Measurements from ENCODE around the gene NINL. TPM values are rescaled to one million over a fixed set of nuclear protein-coding genes. Genes with fewer than 3 reads are reported as not detected.
A peak's percentile ranks its signal among the peaks of the same experiment; 100 is the strongest.
"Not testable (repeated sequence)": the region's sequence is repeated elsewhere in the genome, so short reads cannot be mapped to it uniquely, and the experiment has no call there.

Gene NINL
- total and polyA plus RNA-seq, 5 donors: 3.4 to 7.6 (median 6.1) TPM

DNA sequence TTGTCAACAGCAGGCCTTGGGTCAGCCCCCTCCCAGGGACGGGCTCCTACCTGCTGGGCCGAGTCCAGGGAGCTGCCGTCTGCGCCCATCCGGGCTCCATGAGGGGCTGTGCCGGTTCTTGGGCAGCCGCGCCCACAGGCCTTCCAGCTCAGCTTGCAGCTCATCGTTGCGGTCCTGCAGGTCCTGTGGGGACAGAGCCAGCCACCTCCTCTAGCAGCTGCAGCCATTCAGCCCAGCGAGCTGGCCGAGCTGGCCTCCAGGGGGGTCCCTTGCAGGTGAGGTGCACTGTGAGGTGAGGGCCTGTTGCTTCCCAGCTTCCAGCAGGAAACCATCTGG, 103.4 kb downstream of the NINL start:
- Histone ChIP-seq H3K4me1 (ENCODE audit: control insufficient read depth, insufficient read depth, low read length) (no peaks in the 10 kb centered on the region), H3K27me3 (ENCODE audit: control insufficient read depth, insufficient read depth) (no peaks in the 10 kb centered on the region), H3K27ac (ENCODE audit: low read length) (no peak overlapping the region), H3K9me3 (ENCODE audit: control insufficient read depth, low read length) (no peaks in the 10 kb centered on the region), H3K4me3 (ENCODE audit: low read length) (no peak overlapping the region)
- WGBS: 93% methylated on average over 12 of the region's 12 CpGs
- intact Hi-C loops (cut with DNase I): no loop called here
- DNase-seq (peak in 1 of 3 donors; percentile 33), ATAC-seq (no peak)

DNA sequence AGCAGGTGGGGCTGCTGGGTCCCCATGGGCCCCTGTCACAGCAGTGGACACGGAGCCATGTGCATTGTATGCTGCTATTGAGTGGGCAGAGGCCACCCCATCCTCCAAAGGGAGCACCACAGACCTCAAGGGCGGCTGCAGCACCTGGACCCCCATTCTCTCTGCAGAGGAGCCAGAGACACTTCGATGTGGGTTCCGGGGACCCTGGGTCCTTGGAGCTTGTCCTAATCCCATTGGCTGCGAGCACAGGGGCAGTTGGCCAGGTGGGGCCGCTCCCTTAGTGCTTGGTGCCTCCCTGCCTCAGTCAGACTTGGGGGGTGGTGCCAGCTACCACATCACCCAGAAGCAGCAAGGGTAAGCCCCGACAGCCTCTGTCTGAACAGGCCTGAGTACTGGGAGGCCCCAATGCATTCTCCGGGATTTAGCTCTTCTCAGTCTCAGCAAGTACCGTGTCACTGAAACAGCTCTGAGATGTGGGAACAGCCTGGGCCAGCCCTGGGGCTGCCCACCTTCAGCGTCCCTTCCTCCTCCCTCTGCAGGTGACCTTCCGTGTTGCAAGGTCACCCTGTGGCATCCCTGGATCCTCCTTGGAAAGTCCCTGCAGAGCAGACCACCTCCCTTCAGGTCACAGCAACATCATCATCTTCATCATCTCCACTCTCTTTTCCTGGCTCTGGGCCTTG, 104.0 kb downstream of the NINL start:
- intact Hi-C loops (cut with DNase I): no loop called here
- DNase-seq: peak in 1 of 3 donors; percentile 31

DNA sequence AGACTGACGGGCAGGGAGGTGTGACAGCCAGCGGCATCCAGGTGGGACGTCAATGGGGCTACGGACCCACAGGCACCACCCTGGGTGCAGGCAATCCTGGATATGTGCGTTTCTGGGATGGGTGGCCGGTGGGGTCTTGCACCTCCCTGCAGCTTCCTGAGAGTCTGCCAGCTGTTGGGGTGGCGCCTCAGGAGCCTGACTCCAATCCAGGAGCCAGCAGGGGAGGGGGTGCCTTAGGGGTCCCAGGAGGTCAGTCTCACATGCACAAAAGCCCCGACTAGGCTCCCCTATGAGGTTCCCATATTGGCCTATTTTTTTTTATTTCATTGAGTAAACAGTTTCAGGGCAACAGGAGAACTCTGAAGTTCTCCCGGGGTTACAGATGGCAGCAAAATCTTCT, 104.5 kb downstream of the NINL start:
- no peaks in the 10 kb centered on the region for H3K4me1 ChIP-seq (ENCODE audit: control insufficient read depth, insufficient read depth, low read length)
- intact Hi-C loops (cut with DNase I): no loop called here
- no peak for ATAC-seq
- DNase-seq: peak in 1 of 3 donors; percentile 21
- no peaks in the 10 kb centered on the region for H3K9me3 ChIP-seq (ENCODE audit: control insufficient read depth, low read length)
- H3K4me3 ChIP-seq (ENCODE audit: low read length): no peak overlapping the region
- no peak overlapping the region for H3K27ac ChIP-seq (ENCODE audit: low read length)
- WGBS: 81% methylated on average over 9 of the region's 9 CpGs
- no peaks in the 10 kb centered on the region for H3K27me3 ChIP-seq (ENCODE audit: control insufficient read depth, insufficient read depth)

More for the DNA sequence above, 104.0 kb downstream of the NINL start:
- Histone ChIP-seq H3K27me3 (ENCODE audit: control insufficient read depth, insufficient read depth) (no peaks in the 10 kb centered on the region), H3K4me3 (ENCODE audit: low read length) (no peak overlapping the region), H3K4me1 (ENCODE audit: control insufficient read depth, insufficient read depth, low read length) (no peaks in the 10 kb centered on the region), H3K27ac (ENCODE audit: low read length) (no peak overlapping the region), H3K9me3 (ENCODE audit: control insufficient read depth, low read length) (no peaks in the 10 kb centered on the region)
- whole genome bisulfite sequencing: 93% methylated on average over 11 of the region's 11 CpGs
- no peak for ATAC-seq

DNA sequence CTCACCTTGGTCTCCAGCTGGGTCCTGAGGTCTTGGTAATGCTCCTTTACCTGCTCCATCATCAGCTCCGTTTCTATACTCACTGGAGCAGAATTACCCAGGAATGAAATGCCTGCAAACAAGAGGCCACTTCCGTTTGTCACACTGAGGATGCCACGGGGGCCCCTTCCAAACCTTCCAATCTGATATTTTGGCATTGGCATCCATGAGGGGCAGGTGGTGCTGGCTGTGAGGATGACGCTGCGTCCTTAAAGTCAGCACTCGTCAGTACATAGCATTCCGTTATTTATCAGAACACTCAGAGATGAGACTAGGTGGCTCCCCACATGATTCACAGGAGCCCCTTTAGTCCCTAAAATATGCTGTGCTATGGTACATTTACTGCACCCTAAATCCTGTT, 105.2 kb downstream of the NINL start:
- peak in 1 of 2 donors; percentile 6 for ATAC-seq
- WGBS: 73% methylated on average over 7 of the region's 7 CpGs
- H3K9me3 ChIP-seq (ENCODE audit: control insufficient read depth, low read length): no peaks in the 10 kb centered on the region
- H3K4me3 ChIP-seq (ENCODE audit: low read length): no peak overlapping the region
- peak in 1 of 3 donors; percentile 1 for DNase-seq
- intact Hi-C loops (cut with DNase I): no loop called here
- H3K4me1 ChIP-seq (ENCODE audit: control insufficient read depth, insufficient read depth, low read length): no peaks in the 10 kb centered on the region
- H3K27me3 ChIP-seq (ENCODE audit: control insufficient read depth, insufficient read depth): no peaks in the 10 kb centered on the region
- H3K27ac ChIP-seq (ENCODE audit: low read length): no peak overlapping the region

DNA sequence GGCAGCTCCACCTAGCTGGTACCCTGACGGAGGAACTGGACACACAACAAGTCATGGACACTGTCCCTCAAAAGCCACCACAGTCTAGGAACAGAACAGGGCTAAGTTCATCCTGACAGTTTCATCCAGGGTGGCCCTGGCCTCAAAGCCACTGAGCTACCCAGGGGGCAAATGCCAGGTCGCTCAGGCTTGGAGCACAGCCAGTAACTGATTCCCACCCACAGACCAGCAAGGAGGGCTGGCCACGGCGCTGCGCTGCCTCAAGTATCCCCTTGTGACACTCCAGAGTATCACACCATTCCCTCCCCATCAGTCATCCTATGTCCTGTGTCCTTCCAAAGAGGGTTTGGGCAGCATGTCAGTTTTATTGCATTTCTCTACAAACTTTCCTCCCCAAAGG, 105.7 kb downstream of the NINL start:
- H3K4me3 ChIP-seq (ENCODE audit: low read length): no peak overlapping the region
- no peak overlapping the region for H3K27ac ChIP-seq (ENCODE audit: low read length)
- H3K27me3 ChIP-seq (ENCODE audit: control insufficient read depth, insufficient read depth): no peaks in the 10 kb centered on the region
- peak in 2 of 3 donors; percentile 12 to 24 for DNase-seq
- no peaks in the 10 kb centered on the region for H3K4me1 ChIP-seq (ENCODE audit: control insufficient read depth, insufficient read depth, low read length)
- H3K9me3 ChIP-seq (ENCODE audit: control insufficient read depth, low read length): no peaks in the 10 kb centered on the region
- intact Hi-C loops (cut with DNase I): no loop called here
- no peak for ATAC-seq
- WGBS: 85% methylated on average over 5 of the region's 5 CpGs

DNA sequence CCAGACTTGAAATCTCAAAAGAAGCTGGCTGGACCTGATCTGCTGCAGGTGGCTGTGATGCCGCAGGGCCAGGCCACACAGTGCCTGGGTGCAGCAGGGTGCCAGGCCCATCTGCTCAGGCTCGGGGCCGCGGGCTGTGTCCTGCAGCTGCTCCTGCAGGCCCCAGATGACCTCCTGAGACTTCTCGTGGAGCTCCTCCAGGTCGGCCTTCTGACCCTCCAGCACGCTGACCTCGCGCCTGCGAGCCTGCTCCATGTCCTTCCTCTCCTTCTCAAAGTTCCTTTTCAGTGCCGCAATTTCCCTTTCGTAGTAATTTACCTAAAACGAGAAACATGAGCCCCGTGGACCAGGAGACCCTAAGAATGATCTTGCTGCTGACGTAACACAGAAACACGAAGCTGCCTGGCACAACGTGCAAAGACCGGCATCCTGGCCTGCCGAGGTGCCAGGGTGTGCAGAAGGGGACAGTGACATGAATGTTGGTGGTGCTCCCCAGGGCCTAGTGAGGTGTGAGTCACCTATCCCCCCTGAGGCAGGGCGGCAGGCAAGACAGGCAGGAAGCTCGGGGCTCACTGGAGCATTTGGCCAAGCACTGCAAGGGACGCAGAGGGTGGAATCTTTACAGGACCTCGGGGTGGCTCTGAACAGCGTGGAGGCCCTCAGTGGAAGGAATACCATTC, 106.3 kb downstream of the NINL start:
- intact Hi-C loops (cut with DNase I): no loop called here
- H3K9me3 ChIP-seq (ENCODE audit: control insufficient read depth, low read length): no peaks in the 10 kb centered on the region
- ATAC-seq: no peak
- no peak overlapping the region for H3K4me3 ChIP-seq (ENCODE audit: low read length)
- no peak overlapping the region for H3K27ac ChIP-seq (ENCODE audit: low read length)
- H3K4me1 ChIP-seq (ENCODE audit: control insufficient read depth, insufficient read depth, low read length): no peaks in the 10 kb centered on the region
- DNase-seq: peak in 2 of 3 donors; percentile 28 to 33
- 91% methylated on average over 24 of the region's 24 CpGs for WGBS
- no peaks in the 10 kb centered on the region for H3K27me3 ChIP-seq (ENCODE audit: control insufficient read depth, insufficient read depth)

DNA sequence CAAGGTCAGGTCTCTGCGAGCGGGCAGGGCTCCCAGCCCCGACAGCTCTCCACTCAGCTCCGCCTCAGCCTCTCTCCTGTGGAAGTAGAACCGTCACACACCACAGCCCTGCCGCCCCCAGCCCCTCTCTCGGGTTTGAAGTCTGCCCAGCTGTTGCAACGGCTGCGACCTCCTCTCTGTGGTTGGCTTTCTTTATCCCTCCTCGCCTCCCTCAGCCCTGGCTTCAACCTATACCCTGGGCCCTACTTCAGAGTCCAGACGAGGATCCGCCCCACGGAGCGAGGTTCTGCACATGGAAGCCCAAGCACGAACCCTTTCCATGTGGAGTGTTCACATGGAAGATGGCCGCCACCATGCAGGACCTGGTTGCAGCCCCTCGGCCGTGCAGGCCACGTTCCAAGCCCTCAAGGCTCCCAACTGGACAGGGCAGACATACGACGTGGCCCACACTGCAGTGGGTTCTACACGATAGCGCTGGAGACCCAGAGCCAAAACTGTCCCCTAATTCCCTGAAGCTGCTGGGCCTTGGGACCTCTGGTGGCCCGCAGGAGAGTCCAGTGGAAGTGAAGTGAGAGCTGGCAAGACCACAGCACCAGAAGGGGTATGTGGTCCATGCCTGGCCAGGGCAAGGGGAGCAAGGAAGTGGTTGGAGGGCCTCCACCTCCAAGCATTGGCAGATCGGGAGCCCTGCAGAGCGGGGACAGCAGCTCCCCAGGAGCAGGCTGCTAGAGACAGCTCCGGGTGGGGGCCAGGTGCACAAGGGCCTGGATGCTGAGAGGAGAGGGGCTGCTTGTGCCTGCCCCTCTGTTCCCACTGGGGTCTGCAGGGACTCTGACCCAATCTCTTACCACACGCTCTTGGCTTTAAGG, 108.1 kb downstream of the NINL start:
- Histone ChIP-seq H3K27me3 (ENCODE audit: control insufficient read depth, insufficient read depth) (no peaks in the 10 kb centered on the region), H3K4me3 (ENCODE audit: low read length) (no peak overlapping the region), H3K9me3 (ENCODE audit: control insufficient read depth, low read length) (no peaks in the 10 kb centered on the region), H3K4me1 (ENCODE audit: control insufficient read depth, insufficient read depth, low read length) (no peaks in the 10 kb centered on the region), H3K27ac (ENCODE audit: low read length) (no peak overlapping the region)
- DNase-seq (peak in 2 of 3 donors; percentile 29 to 36), ATAC-seq (no peak)
- 94% methylated on average over 28 of the region's 28 CpGs for WGBS
- intact Hi-C loops (cut with DNase I): no loop called here

DNA sequence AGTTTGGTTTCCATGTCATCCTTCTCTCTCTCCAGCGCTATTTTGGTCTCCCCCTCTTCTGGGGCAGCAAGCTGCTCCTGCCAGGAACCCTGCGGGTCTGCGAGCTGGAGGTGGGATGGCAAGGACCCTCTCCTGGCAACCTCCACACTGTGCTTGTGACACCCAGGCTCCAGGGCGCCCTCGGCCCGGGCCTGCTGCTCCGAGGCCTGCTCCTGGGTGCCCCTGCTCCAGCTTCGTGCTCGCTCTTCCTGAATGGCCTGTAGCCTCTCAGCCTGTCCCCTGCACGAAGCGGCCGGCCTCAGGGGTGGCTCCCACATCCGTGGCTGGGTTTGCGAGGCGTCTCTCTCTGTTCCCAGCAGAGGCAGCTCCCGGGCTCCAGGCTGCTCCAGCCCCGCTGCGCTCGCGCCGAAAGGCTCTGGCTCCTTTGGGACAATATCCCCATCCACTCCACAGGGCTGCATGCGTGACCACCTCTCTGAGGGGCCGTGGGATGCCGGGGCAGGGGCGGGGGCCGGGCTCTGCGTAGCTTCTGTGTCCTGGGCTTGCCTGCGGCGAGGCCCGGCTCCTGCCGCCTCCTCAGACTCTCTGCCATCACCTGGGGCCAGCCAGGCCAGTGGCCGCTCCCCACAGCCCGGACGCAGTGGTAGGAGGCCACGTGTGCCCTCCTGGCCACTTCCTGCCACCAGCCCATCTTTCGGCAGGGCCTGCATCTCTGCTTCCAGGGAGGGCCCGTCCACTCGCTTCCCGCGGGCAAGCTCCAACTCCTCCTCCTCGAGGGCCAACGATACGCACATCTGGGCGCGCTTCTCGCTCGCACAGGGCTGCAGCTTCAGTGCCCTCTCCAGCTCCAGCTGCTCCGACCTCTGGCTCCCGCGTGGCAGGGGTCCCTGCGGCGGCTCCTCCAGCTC, 109.0 kb downstream of the NINL start:
- no peaks in the 10 kb centered on the region for H3K4me1 ChIP-seq (ENCODE audit: control insufficient read depth, insufficient read depth, low read length)
- ATAC-seq (peak in 1 of 2 donors; percentile 19), DNase-seq (peak in 1 of 3 donors; percentile 44)
- H3K27me3 ChIP-seq (ENCODE audit: control insufficient read depth, insufficient read depth): no peaks in the 10 kb centered on the region
- H3K9me3 ChIP-seq (ENCODE audit: control insufficient read depth, low read length): no peaks in the 10 kb centered on the region
- 94% methylated on average over 52 of the region's 52 CpGs for WGBS
- H3K27ac ChIP-seq (ENCODE audit: low read length): no peak overlapping the region
- intact Hi-C loops (cut with DNase I): no loop called here
- H3K4me3 ChIP-seq (ENCODE audit: low read length): no peak overlapping the region

DNA sequence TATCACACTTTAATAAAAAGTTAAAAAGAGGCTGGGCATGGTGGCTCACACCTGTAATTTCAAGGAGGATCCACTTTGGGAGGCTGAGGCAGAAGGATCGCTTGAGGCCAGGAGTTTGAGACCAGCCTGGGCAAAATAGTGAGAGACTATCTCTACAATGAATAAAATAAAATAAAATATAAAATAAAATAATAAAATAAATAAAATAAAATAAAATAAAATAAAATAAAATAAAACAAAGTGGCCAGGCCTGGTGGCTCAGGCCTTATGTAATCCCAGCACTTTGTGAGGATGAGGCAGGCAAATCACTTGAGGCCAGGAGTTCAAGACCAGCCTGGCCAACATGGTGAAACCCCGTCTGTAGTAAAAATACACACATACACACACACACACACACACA, 112.0 kb downstream of the NINL start:
- intact Hi-C loops (cut with DNase I); H3K4me1 ChIP-seq (ENCODE audit: control insufficient read depth, insufficient read depth, low read length); ATAC-seq; H3K4me3 ChIP-seq (ENCODE audit: low read length); H3K27ac ChIP-seq (ENCODE audit: low read length); H3K9me3 ChIP-seq (ENCODE audit: control insufficient read depth, low read length); DNase-seq; H3K27me3 ChIP-seq (ENCODE audit: control insufficient read depth, insufficient read depth): not testable (repeated sequence)
- 100% methylated on average over 2 of the region's 2 CpGs for WGBS

DNA sequence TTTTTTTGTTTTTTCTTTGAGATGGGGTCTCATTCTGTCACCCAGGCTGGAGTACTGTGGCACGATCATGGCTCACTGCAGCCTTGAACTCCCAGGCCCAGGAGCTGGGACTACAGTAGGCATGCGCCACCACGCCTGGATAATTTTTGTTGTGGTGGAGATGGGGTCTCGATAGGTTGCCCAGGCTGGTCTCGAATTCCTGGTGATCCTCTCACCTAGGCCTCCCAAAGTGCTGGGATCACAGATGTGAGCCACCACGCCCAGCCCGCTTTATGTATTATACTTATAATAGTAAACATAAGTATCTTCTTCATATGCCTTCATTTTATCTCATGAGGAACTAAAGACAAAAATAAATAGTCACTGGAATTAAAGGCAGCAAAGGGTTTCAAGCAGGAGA, 114.3 kb downstream of the NINL start:
- no peak for DNase-seq
- 95% methylated on average over 7 of the region's 7 CpGs for WGBS

More for the DNA sequence above, 114.3 kb downstream of the NINL start:
- Histone ChIP-seq H3K4me3 (ENCODE audit: low read length) (no peak overlapping the region), H3K27ac (ENCODE audit: low read length) (no peak overlapping the region), H3K4me1 (ENCODE audit: control insufficient read depth, insufficient read depth, low read length) (no peaks in the 10 kb centered on the region), H3K27me3 (ENCODE audit: control insufficient read depth, insufficient read depth) (no peaks in the 10 kb centered on the region), H3K9me3 (ENCODE audit: control insufficient read depth, low read length) (no peaks in the 10 kb centered on the region)
- ATAC-seq: no peak
- intact Hi-C loops (cut with DNase I): no loop called here

All from right cardiac atrium (tissue), 5 donors.